Ovary (tissue), 3 donors: ENCODE measurements around the gene GDPD4.

Source experiments
- EP300 ChIP-seq: sonication (generic); formaldehyde crosslinking; IDR thresholded peaks from one replicate; pipeline ENCODE4 v1.6.1; 2017; ENCODE audit warnings: antibody characterized with exemption
- POLR2A ChIP-seq: fragments of 450-650 bp; IDR thresholded peaks from one replicate; pipeline ENCODE4 v1.6.1; 2017; ENCODE audit warnings: antibody characterized with exemption, mild to moderate bottlenecking, moderate library complexity
- TF ChIP-seq, protein P1 (sequence below), 3 donors: fragments of 450-650 bp in 2 of 3; fragments of 200-600 bp in 1 of 3; IDR thresholded peaks; one replicate each; pipeline versions ENCODE4 v1.5.1 to v1.8.0; 2016 to 2022; ENCODE audit warnings: antibody characterized with exemption in 3 of 3, mild to moderate bottlenecking in 1 of 3
- donor health status: DM: no; HTN: no; CAD: no.

DNA sequence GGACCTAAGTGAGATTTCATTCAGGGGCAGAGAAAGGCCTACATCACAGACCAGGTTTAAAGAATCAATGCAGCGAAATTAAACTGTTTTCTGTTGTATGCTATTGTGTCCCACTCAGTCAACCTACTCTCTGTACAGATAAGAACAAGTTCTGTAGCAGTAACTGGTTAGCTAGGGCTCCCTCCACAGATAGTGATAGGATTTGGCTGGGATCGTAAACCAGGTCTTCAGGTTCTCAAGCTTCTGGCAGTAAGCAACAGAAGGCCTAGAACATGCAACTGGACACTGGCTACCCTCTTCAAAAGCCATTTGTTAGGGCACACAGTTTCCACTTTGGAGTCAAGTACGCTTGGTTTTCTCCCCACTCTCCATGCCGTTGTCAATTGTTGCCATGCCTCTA, 69.2 kb downstream of the GDPD4 start:
- TF ChIP-seq, protein P1, sequence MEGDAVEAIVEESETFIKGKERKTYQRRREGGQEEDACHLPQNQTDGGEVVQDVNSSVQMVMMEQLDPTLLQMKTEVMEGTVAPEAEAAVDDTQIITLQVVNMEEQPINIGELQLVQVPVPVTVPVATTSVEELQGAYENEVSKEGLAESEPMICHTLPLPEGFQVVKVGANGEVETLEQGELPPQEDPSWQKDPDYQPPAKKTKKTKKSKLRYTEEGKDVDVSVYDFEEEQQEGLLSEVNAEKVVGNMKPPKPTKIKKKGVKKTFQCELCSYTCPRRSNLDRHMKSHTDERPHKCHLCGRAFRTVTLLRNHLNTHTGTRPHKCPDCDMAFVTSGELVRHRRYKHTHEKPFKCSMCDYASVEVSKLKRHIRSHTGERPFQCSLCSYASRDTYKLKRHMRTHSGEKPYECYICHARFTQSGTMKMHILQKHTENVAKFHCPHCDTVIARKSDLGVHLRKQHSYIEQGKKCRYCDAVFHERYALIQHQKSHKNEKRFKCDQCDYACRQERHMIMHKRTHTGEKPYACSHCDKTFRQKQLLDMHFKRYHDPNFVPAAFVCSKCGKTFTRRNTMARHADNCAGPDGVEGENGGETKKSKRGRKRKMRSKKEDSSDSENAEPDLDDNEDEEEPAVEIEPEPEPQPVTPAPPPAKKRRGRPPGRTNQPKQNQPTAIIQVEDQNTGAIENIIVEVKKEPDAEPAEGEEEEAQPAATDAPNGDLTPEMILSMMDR (IDR thresholded peaks at IDR 0.05): no peak
- TF ChIP-seq POLR2A (no peak), EP300 (no peak)
